Body of pancreas (tissue), 4 donors: Measurements from ENCODE around the gene NFKBIB.

Source experiments
- POLR2A ChIP-seq, 3 donors: fragments of 450-650 bp; IDR thresholded peaks; one replicate each; pipeline ENCODE4 v1.6.1; 2016; ENCODE audit warnings: antibody characterized with exemption in 3 of 3, mild to moderate bottlenecking in 2 of 3
- TF ChIP-seq, protein P1 (sequence below), 7 experiments: fragments of 450-650 bp in 4 of 7; fragments of 200-600 bp in 3 of 7; sonication (generic) in 3 of 7; IDR thresholded peaks; one replicate each; pipeline ENCODE4 v1.5.1; 2016 to 2019; ENCODE audit warnings: antibody characterized with exemption in 7 of 7

- TF ChIP-seq, protein P1, sequence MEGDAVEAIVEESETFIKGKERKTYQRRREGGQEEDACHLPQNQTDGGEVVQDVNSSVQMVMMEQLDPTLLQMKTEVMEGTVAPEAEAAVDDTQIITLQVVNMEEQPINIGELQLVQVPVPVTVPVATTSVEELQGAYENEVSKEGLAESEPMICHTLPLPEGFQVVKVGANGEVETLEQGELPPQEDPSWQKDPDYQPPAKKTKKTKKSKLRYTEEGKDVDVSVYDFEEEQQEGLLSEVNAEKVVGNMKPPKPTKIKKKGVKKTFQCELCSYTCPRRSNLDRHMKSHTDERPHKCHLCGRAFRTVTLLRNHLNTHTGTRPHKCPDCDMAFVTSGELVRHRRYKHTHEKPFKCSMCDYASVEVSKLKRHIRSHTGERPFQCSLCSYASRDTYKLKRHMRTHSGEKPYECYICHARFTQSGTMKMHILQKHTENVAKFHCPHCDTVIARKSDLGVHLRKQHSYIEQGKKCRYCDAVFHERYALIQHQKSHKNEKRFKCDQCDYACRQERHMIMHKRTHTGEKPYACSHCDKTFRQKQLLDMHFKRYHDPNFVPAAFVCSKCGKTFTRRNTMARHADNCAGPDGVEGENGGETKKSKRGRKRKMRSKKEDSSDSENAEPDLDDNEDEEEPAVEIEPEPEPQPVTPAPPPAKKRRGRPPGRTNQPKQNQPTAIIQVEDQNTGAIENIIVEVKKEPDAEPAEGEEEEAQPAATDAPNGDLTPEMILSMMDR (IDR thresholded peaks at IDR 0.05): no peak
- no peak for TF ChIP-seq POLR2A (IDR thresholded peaks at IDR 0.05)
These were observed 4.8 kb upstream of the NFKBIB start for GRCh38 chr19:38894968-38895367.
